Measurements from ENCODE around the gene KCNB1. TPM values are rescaled to one million over a fixed set of nuclear protein-coding genes. Genes with fewer than 3 reads are reported as not detected.

KCNB1 gene
- total RNA-seq, 1 donor from 2014 or later, result 5.8 TPM

DNA sequence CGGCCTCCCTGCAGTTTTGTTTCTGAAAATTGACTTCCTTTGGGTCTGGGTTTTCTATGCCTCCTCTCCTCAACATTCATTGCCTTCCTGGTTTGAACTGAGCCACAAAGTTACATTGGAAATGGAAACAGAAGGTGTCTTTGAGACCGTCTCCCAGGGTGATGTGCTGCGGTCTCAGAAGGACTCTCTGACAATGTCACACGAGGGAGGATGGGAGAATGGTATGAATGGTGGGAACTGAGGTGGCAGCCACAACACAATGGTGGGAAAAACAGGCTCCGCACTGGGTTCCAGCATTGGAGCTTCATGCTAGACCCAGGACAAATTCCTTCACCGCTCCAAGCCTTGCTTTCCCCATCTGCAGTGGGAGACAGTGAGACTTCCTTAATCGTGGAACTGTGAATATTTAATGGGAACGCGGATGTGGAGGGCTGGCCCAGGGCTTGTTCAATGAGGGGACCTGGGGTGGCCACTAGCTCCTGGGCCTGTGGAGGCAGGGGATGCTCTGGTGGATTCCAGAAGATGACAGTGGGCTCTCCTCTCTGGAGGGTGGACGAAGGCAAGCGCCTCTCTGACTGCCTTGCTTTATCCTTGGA, 73.9 kb downstream of the KCNB1 start:
- DNase-seq, result no peak

DNA sequence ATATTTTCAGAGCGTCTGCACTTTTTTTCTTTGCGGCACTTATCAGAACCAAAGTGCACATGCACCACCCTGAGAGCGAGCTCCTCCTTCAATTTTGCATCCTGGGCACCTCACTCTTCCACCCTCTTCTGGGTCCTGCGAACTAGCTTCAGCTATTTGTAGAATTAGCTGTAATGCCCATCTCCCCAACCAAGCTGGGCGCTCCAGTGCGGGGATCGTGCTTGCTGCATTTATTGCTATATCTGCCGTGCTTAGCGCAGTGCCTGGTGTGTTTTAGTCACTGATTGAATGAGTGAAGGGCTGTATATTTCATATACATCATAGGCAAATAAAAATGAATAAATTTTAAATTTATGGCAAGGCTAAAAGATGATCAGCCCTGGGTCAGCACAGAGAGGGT, 75.8 kb downstream of the KCNB1 start:
- no peak for DNase-seq

DNA sequence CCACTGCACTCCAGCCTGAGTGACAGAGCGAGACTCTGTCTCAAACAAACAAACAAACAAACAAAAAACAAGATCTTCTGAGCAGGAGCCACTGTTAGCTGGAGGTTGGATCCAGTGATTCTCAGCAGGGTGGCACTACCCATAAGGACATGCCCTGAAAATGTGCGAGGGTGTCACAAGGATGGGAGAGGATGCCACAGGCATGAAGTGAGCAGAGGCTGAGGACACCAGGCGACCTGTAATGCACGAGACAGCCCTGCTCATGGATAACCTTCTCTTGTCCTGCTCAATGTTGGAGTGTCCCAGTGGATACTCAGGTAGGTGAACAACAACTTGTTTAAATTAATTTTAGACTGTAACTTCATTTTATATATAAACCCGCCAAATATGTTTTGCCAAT, 76.8 kb downstream of the KCNB1 start:
- DNase-seq, result no peak

DNA sequence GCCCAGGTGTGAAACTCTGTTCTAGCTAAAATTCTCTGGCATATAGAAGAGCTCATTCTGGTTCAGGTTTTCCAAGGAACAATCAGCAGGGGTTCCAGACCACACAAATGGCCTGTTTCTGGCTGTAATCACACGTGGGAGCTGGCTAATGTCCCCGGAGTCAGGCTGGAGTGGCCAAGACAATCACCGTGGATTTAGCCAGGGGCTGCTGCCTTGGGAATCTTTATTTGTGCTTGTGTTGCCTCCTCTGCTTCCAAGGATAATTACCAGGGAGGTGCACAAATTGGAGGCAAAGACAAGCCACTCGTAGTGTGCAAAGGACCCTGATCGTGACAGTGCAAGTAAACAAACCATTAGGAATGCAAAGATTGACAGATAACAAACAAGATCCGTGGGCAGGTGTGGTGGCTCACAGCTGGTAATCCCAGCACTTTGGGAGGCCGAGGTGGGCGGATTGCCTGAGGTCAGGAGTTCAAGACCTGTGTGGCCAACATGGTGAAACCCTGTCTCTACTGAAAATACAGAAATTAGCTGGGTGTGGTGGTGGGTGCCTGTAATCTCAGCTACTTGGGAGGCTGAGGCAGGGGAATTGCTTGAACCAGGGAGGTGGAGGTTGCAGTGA, 77.3 kb downstream of the KCNB1 start:
- no peak for DNase-seq

DNA sequence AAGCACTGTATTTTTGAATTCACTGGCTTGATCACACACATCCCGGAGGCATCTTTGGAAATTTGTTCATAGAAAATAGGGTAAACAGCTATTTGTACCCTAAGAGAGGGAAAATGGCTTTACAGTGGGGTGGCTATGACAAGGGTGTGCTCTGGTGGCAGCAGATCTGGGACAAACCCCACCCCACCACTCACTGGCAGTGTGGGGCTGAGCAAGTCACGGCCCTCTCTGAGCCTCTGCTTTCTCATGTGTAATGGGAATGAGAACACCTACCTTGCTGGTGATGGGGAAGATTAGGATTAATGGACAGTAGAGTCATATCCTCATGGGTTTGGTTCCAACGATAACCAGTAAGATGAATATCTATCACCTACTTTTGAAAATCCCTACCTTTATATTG, 78.0 kb downstream of the KCNB1 start:
- no peak for DNase-seq

DNA sequence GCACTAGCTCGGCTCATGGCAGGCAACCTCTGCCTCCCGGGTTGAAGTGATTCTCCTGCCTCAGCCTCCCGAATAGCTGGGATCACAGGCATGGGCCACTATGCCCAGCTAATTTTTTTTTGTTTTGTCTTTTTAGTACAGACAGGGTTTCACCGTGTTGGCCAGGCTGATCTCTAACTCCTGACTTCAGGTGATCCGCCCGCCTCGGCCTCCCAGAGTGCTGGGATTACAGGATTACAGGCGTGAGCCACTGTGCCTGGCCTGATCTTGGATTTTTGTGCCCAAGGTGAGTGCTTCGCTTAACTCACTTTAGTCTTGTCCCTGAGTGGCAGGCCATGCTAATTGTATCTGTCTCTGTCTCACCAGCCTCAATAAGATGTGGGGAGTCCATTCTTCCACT, 78.6 kb downstream of the KCNB1 start:
- DNase-seq, result no peak

DNA sequence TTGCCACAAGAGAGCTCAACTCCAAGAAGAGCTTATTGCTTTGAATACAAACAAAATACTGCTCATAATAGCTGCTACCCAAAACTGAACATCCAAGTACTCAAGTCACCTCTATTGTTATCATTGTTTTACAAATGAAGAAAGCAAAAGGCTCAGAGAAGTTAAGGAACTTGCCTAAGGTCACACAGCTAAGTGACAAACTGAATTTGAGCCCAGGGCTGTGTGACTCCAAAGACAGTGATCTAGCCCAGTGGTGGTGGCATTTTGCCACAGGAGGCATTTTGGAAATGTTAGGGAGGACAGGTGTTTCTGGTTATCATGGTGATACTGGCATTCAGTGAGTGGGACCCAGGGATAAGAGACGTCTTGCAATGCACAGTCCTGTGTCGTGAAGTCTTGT, 79.5 kb downstream of the KCNB1 start:
- DNase-seq, result no peak

DNA sequence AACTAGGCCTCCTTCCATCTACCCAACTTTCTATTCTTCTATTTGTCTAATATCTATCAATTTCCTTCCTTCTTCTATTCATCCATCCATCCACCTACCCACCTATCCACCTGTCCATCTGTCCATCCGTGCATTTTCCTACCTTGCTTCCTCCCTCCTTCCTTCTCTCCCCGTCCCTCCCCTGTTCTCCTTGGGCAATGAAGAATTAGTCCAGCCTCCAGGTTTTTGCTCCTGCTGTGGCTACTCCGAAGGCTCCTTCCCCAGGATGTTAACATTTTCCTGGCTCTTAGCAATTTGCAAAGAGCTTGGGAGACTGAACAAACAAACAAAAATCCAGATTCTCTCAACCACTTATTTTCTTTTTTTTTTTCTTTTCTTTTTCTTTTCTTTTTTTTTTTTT, 81.6 kb downstream of the KCNB1 start:
- DNase-seq, result no peak

DNA sequence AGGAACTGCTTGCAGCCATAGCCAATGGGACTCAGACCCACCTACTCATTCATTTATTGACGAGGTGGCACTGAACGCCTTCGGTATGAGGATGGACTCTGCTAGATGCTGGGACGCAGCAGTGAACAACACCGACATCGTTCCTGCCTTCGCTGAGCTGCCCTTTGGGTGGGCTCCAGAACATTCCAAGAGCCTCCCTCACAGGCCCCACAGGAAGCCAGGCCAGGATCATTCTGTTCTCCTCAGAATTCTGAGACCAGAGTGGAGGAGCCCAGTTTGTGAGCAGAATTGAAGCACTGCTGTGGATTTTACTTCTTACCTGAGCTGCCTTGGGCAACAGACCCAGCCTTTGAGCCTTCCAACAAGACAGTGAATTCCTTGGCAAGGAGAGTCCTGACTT, 82.1 kb downstream of the KCNB1 start:
- no peak for DNase-seq

DNA sequence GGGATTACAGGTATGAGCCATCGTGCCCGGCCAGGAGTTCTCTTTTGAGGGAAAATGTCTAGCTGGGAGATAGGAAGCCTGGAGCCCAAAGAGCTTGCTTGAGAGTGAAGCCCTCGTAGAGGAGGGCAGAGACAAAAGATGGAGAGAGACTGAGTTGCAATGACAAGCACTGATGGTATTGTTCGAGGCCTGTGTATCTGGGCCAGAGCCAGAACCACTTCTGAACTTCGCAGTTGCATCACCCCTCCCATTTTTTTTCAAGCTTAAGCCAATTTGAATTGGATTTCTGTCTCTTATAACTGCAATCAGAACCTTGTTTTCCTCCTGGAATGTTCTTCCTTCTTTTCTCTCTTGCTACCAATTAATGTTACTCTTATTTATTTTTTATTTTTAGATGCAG, 83.1 kb downstream of the KCNB1 start:
- no peak for DNase-seq

DNA sequence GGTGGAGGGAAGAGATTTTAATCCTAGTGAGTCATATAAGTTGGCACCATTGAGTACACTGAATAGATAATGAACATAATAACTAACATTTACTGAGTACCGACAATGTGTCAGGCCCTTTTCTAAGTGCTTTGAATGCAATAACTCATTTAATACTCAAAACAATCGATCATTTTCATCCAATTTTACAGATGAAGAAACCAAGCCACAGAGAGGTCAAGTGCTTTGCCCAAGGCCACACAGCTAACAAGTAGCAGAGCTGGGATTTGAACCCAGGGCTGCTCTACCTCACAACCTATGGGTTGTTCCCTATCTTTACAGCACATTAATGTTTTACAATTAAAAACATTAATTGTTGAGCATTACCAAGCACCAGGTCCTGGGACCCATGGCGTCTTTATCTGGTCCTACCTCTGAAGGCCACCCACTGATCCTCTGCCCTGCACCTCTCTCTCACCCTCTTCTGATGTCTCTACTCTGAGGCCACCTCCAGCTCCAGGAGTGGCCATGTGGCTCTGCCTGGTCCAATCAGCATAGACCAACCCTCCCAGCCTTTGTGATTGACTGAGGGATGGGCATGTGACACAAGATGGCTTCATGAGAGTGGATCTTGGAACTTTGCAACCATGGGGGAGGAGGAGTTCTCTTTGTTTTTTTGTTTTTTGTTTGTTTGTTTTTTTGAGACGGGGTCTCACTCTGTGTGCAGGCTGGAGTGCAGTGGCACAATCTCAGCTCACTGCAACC, 83.9 kb downstream of the KCNB1 start:
- no peak for DNase-seq

DNA sequence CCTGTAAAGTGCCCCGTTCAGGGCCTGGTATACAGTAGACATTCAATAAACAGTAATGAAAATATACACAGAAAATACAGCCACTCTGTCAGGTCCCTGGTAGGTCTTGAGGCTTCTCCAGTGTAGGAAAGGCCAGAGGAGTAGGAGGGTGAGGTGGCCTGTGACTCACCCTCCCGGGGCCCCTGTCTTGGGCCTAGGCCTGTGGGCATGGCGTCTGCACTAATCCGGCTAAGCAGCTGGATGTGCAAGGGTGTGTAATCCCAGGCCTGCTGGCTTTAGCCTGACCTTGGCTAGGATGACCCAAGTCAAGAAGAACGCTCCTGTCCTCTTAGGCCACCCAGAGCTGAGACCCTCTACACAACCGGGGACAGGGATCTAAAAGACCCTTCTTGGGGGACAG, 84.9 kb downstream of the KCNB1 start:
- no peak for DNase-seq

DNA sequence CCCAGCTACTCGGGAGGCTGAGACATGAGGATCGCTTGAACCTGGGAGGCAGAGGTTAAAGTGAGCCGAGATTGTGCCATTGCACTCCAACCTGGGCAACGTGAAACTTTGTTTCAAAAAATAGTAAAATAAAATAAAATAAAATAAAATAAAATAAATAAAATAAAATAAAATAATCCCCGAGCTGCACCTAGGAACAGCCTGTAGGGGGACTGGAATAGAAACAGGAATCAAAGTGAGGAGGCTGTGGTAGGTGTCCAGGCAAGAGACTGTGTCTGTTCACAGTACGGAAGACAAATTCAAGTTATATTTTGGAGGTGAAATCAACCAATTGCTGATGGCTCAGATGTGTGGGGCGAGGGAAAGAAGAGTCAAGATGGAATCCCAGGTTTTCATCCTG, 86.2 kb downstream of the KCNB1 start:
- no peak for DNase-seq

DNA sequence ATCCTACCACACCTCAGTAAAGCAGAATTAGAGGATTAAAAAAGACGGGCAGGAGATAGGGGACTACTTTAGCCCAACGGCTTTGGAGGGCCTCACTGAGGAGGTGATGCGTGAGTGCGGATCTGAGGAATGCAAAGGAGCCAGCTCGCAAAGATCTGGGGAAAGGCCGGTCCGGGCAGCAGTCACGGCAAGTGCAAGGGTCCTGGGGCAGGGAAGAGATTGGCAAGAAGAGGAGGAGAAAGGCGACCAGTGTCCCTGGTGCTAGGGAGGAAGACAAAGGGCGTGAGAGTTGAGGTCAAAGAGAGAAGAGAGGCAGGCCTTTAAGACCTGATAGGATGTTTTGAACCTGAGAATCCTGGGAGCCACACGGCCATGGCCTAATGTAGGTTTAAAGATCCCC, 86.8 kb downstream of the KCNB1 start:
- DNase-seq, result no peak

DNA sequence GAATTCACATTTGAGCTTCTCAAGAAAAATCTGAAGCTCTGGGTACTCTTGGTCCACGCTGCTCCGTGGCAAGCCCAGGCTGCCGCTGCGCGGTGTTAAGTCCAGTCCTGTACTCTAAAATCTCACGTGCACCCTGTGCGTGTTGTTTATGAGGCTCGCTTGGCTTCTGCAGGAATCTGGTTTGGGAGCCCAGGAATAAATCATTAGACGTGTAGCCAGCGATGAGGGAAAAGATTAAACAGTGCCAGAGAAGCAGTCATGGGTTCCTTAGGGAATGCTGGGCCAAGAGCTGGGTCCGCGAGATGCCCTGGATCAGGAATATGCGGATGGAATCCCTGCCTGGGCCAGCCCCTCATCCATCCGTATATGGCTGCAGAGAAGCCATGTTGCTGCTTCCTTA, 87.3 kb downstream of the KCNB1 start:
- no peak for DNase-seq

DNA sequence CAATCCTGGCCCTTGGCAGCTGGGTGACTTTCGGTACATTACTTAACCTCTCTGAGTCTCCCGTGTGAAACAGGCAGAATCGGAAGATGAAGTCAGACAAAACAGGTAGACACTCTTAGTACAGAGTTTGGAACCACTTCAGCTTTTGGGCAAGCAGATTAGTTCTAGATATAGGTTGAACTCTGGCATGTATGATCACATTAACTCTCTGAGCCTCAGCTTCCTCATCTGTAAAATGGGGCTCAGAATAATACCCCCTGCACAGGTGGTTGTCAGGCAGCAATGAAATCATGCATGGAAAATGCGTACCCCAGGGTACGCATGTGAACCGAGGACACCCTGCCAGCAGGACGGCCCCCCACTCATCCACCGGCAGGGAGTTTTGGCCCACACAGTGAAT, 87.7 kb downstream of the KCNB1 start:
- no peak for DNase-seq

DNA sequence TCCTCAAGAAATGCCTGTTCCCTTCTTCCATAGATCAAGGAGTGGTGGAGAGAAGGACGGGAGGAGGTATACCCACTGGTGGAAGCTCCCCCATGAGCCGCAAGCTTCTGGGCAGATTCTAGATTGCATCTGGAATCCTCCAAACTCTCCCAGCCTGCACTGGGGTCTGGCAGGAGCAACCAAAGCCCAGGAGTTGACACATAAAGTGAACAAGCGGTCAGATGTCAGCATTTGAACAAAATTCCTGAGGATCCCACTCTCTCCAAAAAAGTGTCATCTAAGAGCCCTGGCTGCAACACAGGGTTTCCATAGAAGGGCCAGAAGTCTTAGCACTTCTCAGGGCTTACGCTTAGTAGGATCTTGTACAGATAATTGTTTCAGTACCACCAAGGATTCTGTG, 88.2 kb downstream of the KCNB1 start:
- no peak for DNase-seq

DNA sequence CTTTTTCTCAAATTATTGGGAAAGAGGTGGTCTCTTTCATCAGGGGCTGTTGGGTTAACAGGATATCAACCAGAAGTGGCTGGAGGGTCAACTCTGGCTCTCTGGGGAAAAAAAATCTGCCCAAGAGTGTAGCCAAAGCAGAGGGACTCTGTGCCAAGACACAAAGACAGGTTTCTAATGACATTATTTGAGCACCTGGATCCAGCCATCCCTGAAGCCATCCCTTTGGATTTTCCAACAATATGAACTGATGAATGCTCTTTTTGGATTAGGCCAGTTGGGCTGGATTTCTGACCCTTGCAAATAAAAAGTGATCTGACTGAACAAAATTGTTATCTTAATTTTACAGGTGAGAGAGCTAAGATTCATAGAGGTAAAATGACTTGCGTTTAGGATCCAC, 88.7 kb downstream of the KCNB1 start:
- DNase-seq, result no peak

DNA sequence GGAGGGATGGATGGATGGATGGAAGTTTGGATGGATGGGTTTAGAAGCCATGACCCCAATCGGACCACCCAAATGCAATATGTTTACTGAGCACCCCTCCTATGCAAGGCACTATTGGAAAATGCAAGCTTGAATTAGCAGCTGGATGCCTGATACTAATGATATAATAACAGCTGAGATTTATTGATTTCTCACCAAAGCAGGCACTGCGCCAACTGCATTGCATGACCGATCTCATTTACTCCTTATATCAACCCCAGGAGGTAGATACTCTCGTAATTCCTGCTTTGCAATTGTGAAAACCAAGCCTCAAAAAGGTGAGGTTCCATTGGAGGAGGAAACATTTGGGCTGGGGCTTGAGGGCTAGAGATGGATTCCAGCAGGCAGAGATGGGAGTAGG, 89.7 kb downstream of the KCNB1 start:
- DNase-seq, result no peak

DNA sequence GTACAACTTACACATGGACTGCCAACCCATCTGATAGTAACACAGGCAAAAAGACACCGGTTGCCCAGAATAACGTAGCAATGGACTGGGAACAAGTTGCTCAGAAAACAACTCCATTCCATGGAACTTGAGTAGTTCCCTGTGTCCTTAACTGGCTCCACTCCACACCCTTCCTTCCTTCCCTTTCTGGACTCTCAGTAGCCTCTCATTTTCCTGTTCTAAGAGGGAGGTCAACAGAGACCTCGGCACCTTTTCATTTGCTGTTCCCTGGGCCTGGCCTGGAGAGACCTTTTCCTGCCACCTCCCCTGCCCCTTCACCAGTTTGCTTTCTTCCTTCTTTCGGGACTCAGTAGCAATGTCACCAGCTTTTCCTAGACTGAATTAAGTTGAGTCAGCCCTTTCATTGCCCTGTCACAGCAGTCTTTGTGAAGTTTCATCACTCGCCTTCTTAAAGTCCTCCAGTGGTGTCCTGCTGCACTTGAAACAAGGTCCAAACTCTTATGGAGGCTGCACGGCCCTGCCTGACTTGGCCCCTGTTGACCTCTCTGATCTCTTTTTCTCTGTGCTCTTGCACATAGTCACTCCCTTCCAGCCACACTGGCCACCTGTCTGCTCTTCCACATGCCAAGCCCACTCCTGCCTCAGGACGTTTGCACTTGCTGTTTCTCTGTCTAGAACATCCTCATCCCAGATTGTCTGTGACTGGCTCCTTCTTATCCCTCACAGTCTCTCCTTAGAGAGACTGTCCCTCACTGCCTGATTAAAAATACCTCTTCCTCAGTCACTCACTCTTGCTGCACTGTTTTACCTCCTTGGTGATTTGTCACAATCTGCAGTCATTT, 90.8 kb downstream of the KCNB1 start:
- DNase-seq, result no peak

DNA sequence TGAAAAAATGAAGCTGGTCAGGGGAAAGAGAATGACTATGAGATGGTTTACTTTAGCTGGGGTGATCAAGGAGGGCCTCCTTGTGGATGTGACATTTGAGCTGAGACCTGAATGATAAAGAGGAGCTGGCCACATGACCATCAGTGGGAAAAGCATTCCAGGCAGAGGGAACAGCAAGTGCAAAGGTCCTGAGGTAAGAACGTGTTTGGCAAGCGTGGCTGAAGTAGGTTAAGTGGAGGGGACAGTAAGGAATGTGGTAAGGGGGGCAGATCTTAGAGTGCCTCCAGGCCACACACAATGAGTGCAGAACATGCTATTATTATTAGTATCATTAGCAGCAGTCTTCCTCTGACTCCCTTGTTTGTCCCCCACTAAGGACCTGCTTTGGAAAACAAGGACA, 92.6 kb downstream of the KCNB1 start:
- no peak for DNase-seq

DNA sequence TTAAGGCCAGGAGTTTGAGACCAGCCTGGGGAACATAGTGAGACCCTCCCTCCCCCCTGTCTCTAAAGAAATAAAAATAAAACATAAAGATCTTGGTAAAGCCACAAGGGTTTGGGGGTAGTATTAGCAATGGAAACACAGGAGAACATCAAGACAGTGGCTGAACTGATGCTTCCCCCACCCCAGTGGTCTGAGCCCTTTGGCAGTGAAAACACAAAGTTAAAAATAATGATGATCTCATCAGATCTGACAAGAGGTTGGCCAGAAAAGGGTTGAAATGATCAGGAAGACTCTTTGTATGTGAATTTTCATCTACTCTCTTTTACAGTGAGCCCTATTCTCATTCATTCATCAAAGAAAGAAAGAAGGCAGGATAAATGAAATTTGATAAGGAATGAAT, 93.7 kb downstream of the KCNB1 start:
- DNase-seq, result no peak

DNA sequence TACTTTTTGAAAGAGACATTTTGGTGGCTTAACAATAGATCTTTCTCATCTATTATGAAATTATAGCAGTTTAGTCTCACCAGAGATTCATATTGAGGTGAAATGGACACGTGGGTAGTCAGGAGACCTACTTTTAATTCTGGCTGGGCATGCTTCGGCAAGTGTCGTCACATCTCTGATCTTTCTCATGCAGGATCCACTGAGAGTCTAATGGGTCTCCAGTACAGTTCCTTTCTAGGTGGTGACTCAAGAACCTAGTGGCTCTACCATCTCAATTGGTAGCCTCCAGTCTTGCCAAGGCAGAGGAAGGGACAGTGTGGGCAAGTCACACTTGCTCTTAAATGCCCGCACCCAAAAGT, 94.9 kb downstream of the KCNB1 start:
- DNase-seq, result no peak
